ENCODE data around the gene RASGRF2. TPM values are rescaled to one million over a fixed set of nuclear protein-coding genes. Genes with fewer than 3 reads are reported as not detected.
"Not testable (repeated sequence)": the region's sequence is repeated elsewhere in the genome, so short reads cannot be mapped to it uniquely, and the experiment has no call there.

The RASGRF2 gene
- total RNA-seq, 4 donors from 2014 or later = 2.0 to 3.6 (median 2.8) TPM

GRCh38 chr5:81017320-81017719 lies 57.2 kb downstream of the RASGRF2 start:
- H3K27me3 ChIP-seq = no peaks in the 10 kb centered on the region
- in situ Hi-C loops (cut with MboI; ENCODE audit: low pct_ligation_motif_present in 1 of 4, low pct_unique_long_range_greater_than_20kb in 1 of 4, low sequenced_read_pairs in 3 of 4) = no loop called here
- no peaks in the 10 kb centered on the region for H3K9me3 ChIP-seq
- H3K4me1 ChIP-seq = no peaks in the 10 kb centered on the region
- 74 to 89% methylated on average over 2 of the region's 2 CpGs for WGBS, 2 donors (ENCODE audit: low coverage in 1 of 2)
- no peak for TF ChIP-seq EP300 (IDR thresholded peaks at IDR 0.05; ENCODE audit: low read depth)
- TF ChIP-seq POLR2A (IDR thresholded peaks at IDR 0.05) = no peak
- no peak for TF ChIP-seq CTCF (IDR thresholded peaks at IDR 0.05)
- no peak for TF ChIP-seq POLR2AphosphoS5 (IDR thresholded peaks at IDR 0.05)
- no peak overlapping the region for H3K27ac ChIP-seq
- no peak for DNase-seq
- no peaks in the 10 kb centered on the region for H3K36me3 ChIP-seq
- intact Hi-C loops (cut with DNase I; ENCODE audit: low total_unique reads) = no loop called here
- no peak overlapping the region for H3K4me3 ChIP-seq

DNA sequence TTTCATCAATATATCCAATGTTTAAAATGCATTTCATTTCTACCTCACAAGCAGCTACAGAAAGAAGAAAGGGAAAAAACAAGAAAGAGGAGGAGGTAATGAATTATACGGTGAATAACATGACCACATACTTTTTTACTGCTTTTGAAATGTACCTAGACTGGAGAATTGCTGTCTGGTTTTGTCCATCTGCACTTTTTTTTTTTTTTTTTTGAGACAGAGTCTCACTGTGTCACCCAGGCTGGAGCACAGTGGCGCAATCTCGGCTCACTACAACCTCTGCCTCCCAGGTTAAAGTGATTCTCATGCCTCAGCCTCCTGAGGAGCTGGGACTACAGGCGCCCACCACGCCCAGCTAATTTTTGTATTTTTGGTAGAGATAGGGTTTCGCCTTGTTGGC lies 58.4 kb downstream of the RASGRF2 start:
- WGBS, 2 donors (ENCODE audit: low coverage in 1 of 2) = 85 to 94% methylated on average over 5 to 6 of the region's 6 CpGs

GRCh38 chr5:81019748-81020147 lies 59.6 kb downstream of the RASGRF2 start:
- intact Hi-C loops (cut with DNase I; ENCODE audit: low total_unique reads) = no loop called here
- in situ Hi-C loops (cut with MboI; ENCODE audit: low pct_ligation_motif_present in 1 of 4, low pct_unique_long_range_greater_than_20kb in 1 of 4, low sequenced_read_pairs in 3 of 4) = no loop called here
- 30 to 45% methylated on average over 1 of the region's 1 CpG for WGBS, 2 donors (ENCODE audit: low coverage in 1 of 2)
- no peaks in the 10 kb centered on the region for H3K36me3 ChIP-seq
- H3K27me3 ChIP-seq = no peaks in the 10 kb centered on the region
- H3K9me3 ChIP-seq = no peaks in the 10 kb centered on the region
- no peak overlapping the region for H3K27ac ChIP-seq
- H3K4me3 ChIP-seq = no peak overlapping the region
- no peak for DNase-seq
- TF ChIP-seq POLR2A (IDR thresholded peaks at IDR 0.05) (no peak), CTCF (IDR thresholded peaks at IDR 0.05) (no peak), EP300 (IDR thresholded peaks at IDR 0.05; ENCODE audit: low read depth) (no peak), POLR2AphosphoS5 (IDR thresholded peaks at IDR 0.05) (no peak)
- H3K4me1 ChIP-seq = no peaks in the 10 kb centered on the region

More for the DNA sequence above, 58.4 kb downstream of the RASGRF2 start:
- H3K4me3 ChIP-seq; in situ Hi-C loops (cut with MboI; ENCODE audit: low pct_ligation_motif_present in 1 of 4, low pct_unique_long_range_greater_than_20kb in 1 of 4, low sequenced_read_pairs in 3 of 4); DNase-seq; H3K27me3 ChIP-seq; H3K36me3 ChIP-seq; H3K27ac ChIP-seq; intact Hi-C loops (cut with DNase I; ENCODE audit: low total_unique reads); H3K4me1 ChIP-seq; H3K9me3 ChIP-seq: not testable (repeated sequence)

DNA sequence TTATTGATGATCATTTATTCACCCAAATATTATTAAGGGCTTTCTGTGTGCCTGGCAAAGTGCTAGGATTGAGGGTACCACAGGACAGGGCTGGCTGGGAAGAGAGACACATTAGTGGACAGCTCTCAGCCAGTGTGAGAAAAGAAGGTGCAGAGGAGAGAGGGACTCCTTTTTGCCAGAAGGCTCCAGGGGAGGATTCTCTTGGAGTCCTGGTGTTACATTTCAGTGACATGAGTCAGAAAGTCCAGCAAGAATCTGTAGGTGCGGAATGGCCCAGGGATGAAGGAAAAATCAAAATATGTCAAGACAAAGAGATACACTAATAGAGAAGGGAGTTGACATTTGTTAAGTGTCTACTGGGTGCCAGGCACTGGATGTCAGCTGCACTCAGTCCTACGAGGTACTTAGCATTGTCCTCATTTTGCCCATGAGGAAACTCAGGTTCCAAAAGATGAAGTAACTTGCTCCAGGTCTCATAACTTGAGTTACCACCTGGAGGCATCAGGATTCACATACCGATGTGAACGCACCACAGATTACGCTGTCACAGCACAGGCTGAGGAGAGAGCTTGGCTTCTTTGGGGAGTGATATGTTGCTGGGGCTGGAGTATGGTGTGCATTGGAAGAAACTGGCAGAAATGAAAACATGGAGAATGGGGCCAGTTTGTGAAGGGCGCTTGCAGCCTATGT lies 60.5 kb downstream of the RASGRF2 start:
- H3K9me3 ChIP-seq = no peaks in the 10 kb centered on the region
- no peak for DNase-seq
- H3K36me3 ChIP-seq = no peaks in the 10 kb centered on the region
- no peaks in the 10 kb centered on the region for H3K27me3 ChIP-seq
- intact Hi-C loops (cut with DNase I; ENCODE audit: low total_unique reads) = no loop called here
- TF ChIP-seq EP300 (IDR thresholded peaks at IDR 0.05; ENCODE audit: low read depth) = no peak
- no peak for TF ChIP-seq POLR2AphosphoS5 (IDR thresholded peaks at IDR 0.05)
- no peak for TF ChIP-seq CTCF (IDR thresholded peaks at IDR 0.05)
- no peak for TF ChIP-seq POLR2A (IDR thresholded peaks at IDR 0.05)
- H3K27ac ChIP-seq = no peak overlapping the region
- 77 to 88% methylated on average over 3 to 6 of the region's 6 CpGs for WGBS, 2 donors (ENCODE audit: low coverage in 1 of 2)
- H3K4me3 ChIP-seq = no peak overlapping the region
- in situ Hi-C loops (cut with MboI; ENCODE audit: low pct_ligation_motif_present in 1 of 4, low pct_unique_long_range_greater_than_20kb in 1 of 4, low sequenced_read_pairs in 3 of 4) = no loop called here
- H3K4me1 ChIP-seq = no peaks in the 10 kb centered on the region

DNA sequence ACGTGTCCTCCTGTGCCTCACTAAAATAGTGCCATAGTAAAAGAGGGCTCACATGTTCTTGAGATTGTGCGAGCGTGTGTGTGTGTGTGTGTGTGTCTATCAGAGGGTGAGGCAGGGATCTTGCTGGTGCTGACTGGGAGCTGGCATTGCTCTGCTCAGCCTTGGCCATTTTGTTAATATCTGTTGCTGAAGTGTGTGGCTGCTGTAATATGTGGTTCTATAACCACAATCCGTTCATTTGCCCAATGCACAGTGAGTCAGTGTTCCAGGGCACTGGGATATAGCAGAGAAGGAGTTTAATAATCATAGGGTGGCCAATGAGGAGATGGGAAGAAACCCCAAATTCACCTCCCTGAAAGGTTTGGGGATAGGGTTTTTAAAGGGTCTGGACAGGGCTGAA lies 61.3 kb downstream of the RASGRF2 start:
- WGBS, 2 donors (ENCODE audit: low coverage in 1 of 2) = 84 to 90% methylated on average over 3 to 4 of the region's 4 CpGs

More for the DNA sequence above, 61.3 kb downstream of the RASGRF2 start:
- Histone ChIP-seq H3K27ac (no peak overlapping the region), H3K9me3 (no peaks in the 10 kb centered on the region), H3K36me3 (no peaks in the 10 kb centered on the region), H3K4me3 (no peak overlapping the region), H3K27me3 (no peaks in the 10 kb centered on the region), H3K4me1 (no peaks in the 10 kb centered on the region)
- DNase-seq = no peak
- in situ Hi-C loops (cut with MboI; ENCODE audit: low pct_ligation_motif_present in 1 of 4, low pct_unique_long_range_greater_than_20kb in 1 of 4, low sequenced_read_pairs in 3 of 4) = no loop called here
- intact Hi-C loops (cut with DNase I; ENCODE audit: low total_unique reads) = no loop called here
- TF ChIP-seq EP300 (IDR thresholded peaks at IDR 0.05; ENCODE audit: low read depth) (no peak), POLR2AphosphoS5 (IDR thresholded peaks at IDR 0.05) (no peak), POLR2A (IDR thresholded peaks at IDR 0.05) (no peak), CTCF (IDR thresholded peaks at IDR 0.05) (no peak)

Measured in transverse colon (tissue), 4 donors.